Thyroid gland (tissue), 4 donors: Measurements from ENCODE around the gene MALT1.
"Not testable (repeated sequence)": the region's sequence is repeated elsewhere in the genome, so short reads cannot be mapped to it uniquely, and the experiment has no call there.

Source experiments
- POLR2A ChIP-seq, 2 donors: fragments of 450-650 bp; IDR thresholded peaks; one replicate each; pipeline ENCODE4 v1.6.1; 2017; ENCODE audit warnings: antibody characterized with exemption in 2 of 2, mild to moderate bottlenecking in 2 of 2, moderate library complexity in 1 of 2
- TF ChIP-seq, protein P1 (sequence below), 6 experiments: fragments of 200-600 bp in 3 of 6; fragments of 450-650 bp in 3 of 6; sonication (generic) in 3 of 6; IDR thresholded peaks; one replicate each; pipeline ENCODE4 v1.5.1; 2016 to 2019; ENCODE audit warnings: antibody characterized with exemption in 6 of 6, mild to moderate bottlenecking in 2 of 6, inconsistent platforms in 1 of 6, moderate library complexity in 1 of 6

DNA sequence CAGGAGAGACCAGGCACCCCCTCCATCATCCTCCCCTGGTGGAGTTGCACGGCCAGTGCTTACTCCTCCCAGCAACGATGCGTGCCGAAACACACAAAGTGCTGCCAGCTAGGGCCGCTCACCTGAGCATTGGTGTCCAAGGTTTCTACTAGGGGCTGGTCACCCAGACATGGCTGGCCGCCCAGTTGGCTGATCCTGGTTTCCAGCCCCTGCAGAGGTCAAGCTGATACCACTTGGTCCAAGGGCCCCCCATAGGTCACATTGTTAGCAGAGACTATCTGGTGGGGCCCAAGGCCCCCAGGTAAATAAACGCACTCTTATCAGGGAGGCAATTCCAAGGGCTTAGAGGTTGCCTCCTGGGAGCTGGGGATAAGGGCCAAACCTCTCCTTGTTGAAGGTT lies 86.1 kb downstream of the MALT1 start:
- TF ChIP-seq POLR2A (IDR thresholded peaks at IDR 0.05): not testable (repeated sequence)
- TF ChIP-seq, protein P1, sequence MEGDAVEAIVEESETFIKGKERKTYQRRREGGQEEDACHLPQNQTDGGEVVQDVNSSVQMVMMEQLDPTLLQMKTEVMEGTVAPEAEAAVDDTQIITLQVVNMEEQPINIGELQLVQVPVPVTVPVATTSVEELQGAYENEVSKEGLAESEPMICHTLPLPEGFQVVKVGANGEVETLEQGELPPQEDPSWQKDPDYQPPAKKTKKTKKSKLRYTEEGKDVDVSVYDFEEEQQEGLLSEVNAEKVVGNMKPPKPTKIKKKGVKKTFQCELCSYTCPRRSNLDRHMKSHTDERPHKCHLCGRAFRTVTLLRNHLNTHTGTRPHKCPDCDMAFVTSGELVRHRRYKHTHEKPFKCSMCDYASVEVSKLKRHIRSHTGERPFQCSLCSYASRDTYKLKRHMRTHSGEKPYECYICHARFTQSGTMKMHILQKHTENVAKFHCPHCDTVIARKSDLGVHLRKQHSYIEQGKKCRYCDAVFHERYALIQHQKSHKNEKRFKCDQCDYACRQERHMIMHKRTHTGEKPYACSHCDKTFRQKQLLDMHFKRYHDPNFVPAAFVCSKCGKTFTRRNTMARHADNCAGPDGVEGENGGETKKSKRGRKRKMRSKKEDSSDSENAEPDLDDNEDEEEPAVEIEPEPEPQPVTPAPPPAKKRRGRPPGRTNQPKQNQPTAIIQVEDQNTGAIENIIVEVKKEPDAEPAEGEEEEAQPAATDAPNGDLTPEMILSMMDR (IDR thresholded peaks at IDR 0.05): not testable (repeated sequence)
